NCI-H2171 treated with DMSO at 0.1 percent for 48 hours (cell line): Measurements from ENCODE around the gene GRID1.
"Not testable (repeated sequence)": the region's sequence is repeated elsewhere in the genome, so short reads cannot be mapped to it uniquely, and the experiment has no call there.

Experiments
- DNase-seq: peaks from one replicate; lab custom pipeline; 2025; lab: John Stamatoyannopoulos, UW

Gene GRID1

DNA sequence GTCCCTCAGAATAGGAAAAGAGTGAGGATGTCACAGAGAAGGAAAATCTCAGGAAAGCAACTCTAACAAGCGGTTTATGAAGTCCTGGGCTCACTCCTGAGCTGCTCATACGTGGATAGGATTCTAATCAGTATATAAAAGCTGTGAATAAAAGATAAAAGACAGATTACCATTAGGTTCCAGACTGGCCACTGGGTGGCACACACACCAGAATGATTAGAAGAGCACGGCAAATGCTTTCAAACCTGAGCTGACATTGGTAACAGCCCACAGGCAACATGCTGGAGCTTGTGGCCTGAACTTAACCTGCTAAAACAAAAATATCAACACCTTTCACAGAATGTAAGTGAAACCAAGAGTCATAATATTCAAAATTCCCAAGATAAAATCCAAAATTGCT, 370.8 kb downstream of the GRID1 start:
- peak; percentile 27 for DNase-seq

DNA sequence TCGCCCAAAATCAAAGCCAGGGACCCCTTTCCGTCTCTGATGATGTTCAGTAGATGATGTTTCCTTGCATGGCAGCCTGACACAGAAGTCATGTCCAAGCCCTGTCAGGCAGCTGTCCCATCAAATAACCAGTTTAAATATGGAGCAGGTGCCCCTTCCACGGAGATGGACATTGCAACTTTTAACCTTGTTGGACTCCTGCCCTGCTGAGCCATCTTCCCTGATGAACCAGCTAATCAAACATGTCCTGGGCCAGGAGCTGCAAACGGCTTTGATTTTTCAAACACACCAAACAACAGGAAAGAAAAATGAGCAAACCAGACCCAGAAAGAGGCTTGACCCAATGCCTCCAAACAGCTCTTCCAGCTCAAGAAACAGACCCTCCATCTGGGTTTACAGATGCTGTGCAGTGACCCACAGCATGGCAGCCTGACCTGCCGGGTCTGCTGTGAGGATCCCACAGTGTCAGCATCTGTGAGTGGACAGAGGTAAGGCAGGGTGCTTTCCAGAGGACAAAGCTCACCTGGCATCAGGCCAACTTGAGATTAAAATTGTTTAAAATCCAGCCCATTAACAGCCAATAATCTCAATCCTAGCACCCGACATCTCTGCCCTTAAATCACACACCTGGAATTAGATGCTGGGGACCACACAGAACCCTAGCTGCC, 372.6 kb downstream of the GRID1 start:
- DNase-seq, result no peak

DNA sequence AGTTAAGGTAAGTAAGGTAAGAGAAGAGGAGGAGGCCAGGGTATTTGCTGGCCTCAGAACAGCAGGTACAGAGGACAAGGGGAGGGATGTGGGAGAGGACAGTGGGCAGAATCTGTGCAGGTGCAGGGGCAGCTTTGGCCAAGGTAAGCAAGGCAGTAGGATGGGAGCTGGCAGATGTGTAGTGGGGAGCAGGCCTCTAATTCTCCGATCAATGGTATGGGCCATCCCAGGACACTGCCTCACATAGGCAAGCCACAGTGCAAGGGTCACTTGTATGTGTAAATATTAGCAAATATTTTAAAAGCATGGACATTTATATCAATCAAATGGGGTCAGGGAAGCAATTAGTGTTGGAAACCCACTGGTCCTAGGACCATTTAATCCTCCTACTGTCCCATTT, 373.5 kb downstream of the GRID1 start:
- DNase-seq, result no peak

DNA sequence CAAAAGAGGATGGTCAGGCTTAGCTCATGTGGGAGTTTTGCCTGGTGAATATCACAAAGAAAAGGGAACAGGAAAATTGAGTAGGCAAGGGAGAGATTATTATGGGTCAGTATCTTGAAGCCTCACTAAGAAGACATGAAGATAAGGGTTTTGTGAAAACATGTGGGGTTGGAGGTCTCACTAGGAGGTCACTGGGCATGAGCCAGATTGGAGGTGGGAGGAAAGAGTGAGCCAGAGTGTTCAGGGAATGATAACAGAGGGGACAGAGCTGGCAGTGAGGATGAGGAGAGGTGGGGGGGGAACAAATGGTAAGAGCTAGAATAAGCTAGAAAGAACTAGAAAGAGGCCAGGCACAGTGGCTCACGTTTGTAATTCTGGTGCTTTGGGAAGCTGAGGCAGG, 374.3 kb downstream of the GRID1 start:
- no peak for DNase-seq

DNA sequence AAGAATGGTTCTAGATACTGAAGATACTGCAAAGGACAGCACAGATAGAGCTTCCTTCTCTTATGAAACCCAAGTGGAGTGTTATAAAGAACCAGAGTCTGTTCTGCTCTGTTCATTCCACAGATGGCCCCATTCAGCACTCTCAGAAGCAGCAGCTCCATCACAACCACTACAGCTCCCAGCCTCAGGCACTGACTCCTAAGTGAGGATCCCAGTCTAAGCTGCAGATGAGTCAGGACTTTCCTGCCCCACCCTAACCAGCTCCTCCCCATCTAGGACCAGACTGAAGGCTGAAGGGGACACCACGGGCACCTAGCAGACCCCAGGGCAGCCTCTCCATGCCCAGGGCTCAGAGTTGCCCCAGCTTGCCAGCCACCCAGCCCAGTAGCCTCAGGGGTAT, 379.8 kb downstream of the GRID1 start:
- no peak for DNase-seq

DNA sequence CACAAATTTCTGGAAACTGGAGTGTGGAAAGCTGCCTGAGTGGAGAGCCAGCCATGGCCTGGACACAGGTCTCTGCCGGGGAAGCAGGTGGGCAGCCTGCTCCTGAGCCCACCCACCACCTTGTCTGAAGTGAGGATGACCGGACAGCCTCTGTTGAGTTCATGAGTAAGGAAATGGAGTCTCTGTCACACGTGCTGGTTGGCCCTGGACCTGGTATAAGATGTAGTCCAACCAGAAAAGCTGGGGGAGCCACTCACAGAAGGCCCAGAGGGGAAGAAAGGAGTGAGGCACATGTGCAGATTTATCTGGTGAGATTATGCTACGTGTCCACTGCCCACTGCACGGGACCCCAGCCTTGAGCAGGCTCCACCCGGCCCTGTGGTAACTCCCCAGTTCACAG, 383.5 kb downstream of the GRID1 start:
- no peak for DNase-seq

DNA sequence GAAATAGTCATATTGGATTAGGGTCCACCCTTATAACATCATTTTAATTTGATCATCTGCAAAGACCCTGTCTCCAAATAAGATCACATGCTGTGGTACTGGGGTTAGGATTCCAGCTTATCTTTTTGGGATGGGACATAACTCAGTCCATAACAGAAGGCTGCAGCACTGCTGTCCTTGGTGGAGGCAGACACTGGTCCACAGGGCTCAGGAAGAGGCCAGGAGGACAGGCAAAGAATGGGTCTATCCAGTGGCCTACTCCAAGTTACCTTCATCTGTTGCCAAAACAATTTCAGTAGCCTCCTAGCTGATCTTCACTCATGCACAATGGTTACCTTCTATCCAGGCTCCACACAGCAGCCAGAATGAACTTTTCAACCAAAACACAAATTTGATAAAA, 387.0 kb downstream of the GRID1 start:
- DNase-seq, result no peak

DNA sequence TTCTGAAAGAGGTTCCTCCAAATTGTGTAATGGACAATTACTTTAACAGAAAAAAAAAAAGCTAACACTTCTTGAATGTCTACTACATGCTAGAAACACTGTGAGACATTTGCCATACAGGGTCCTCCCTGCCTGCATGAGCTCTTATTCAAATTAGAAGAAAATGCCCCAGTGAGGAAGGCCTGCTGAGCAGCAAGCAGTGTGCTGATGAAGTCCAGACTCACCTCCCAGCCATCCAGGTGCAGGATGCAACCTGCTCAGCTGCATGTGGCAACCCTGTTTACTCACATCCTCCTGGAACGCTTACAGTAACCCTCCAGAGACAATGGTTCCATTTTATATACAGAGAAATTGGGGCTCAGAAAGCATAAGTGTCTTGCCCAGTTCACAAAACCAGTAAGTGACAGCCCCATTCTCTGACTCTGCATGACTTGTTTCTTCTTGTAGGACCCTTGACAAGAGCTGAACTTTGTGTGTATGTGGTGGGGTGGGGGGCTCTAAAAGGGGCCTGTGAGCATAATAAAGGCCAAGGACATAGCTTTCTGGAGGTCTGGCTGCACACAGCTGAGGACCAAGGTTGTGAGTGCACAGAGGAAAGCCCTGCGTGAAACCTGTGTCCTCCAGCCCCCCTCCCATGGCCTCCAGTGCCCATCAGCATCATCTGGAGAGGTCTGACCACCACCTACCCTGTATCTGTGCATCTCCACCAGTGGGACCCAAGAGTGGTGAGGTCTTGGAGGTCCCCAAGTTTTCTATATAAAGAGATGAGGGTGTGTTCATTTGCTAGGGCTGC, 387.8 kb downstream of the GRID1 start:
- no peak for DNase-seq

DNA sequence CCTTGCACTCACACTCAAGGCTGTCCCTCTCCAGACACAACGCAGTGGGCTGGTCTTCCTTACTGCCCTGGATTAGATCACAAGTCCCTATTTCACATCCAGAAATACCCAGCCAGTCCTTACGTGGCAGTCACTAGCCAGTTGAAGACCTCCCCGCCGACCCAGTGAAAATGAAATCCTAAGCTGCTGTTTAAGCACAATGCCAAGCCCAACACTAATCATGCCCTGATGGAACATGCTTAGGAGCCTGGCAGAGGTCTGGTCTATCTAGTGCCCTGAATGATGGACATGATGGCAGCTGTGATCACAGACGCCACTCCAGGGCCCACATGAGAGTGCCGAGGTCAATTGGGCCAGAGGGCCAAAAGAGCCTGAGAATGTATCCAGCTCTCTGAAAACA, 389.0 kb downstream of the GRID1 start:
- no peak for DNase-seq

DNA sequence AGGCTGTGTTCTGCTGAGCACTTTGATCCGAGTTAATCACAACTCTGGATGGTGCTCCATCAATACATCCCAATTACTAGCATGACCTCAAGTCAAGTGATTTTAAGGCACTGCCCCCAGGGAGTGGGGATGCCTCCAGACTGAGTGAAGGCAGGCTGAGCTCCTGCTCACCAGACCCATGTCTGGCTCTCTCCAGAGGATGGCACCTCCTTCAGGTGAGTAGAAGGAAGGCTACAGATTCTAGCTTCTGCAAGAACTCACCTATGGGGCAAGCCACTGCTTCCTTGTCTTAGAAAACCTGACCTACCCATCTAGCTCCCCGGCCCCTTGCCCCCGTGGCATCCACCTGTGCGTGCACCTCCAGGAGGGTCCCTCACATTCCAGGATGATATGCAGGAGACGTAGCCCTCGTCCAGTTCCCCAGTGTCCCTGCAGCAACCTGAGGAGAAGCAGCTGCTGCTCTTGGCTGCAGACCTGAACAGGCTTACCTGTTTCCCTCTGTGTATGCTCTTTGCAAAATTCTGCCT, 390.3 kb downstream of the GRID1 start:
- DNase-seq, result no peak

DNA sequence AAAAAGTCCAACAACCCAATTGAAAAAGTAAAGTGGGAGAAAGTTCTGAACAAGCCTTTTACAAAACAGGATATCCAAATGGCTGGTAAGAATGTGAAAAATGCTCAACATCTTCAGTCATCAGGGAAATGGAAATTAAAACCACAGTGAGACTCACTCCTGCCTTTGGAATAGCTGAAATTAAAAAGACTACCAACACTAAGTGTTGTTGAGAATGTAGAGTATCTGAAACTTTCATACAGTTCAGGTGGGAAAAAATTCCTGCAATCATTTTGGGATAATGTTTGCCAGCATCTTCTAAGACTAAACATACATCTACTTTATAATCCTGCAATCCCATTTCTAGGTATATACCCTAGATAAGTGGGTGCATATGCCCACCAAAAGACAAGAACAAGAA, 395.1 kb downstream of the GRID1 start:
- no peak for DNase-seq

DNA sequence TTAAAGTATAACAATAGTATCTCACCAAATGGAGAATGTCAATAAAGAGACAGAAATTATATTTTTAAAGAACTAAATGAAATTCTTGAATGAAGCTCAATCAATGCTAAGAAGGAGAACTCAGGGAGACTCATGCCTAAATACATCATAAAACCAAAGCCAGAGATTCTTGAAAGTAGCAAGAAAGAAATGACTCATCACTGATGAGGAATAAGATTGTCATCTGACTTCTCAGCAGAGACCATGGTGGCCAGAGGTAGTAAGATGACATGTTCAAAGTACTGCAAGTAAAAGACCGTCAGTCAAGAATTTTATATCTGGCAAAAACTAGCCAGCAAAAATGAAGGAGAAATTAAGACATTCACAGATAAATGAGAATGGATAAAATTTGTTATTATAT, 399.0 kb downstream of the GRID1 start:
- DNase-seq, result no peak

DNA sequence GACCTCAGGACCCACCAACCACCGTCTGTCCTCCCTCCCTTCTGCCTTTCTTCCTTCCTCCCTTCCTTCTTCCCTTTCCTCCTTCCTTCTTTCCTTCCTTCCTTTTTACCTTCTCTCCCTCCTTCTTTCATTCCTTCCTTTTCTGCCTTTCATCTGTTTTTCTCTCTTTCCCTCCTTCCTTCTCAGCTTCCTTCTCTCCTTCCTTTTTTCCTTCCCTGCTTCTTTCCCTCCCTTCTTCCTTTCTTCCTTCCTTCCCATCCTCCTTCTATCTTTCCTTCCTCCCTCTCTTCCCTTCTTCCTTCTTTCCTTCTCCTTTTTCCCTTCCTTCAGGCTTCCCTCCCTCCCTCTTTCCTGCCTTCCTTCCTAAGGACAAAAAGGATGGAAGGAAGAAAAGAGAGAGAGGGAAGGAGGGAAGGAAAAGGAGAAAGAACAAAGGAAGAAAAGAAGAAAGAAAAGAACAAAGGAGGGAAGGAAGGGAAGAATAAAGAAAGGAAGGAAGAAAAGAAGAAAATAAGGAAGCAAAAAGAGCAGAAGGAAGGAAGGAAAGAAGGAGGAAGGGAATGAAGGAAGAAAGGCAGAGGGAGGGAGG, 405.0 kb downstream of the GRID1 start:
- no peak for DNase-seq

DNA sequence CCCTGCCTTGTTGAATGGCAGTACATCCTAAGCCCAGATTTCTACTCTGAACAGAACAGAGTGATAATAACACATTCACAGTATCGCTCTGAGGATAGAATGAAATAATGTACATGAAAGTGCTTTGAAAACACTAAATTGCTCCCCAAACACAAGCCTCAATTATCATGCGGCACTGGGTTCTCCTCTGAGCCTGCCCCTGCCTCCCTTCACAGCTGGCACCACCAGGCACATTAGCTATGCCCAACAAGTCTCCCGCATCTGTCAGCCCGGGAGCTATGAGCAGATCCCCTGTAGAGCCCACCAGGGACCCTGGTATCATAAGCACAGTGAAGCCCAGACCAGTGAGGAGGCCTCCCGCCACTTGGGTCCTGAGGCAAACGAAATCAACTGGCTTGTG, 405.5 kb downstream of the GRID1 start:
- DNase-seq, result no peak

DNA sequence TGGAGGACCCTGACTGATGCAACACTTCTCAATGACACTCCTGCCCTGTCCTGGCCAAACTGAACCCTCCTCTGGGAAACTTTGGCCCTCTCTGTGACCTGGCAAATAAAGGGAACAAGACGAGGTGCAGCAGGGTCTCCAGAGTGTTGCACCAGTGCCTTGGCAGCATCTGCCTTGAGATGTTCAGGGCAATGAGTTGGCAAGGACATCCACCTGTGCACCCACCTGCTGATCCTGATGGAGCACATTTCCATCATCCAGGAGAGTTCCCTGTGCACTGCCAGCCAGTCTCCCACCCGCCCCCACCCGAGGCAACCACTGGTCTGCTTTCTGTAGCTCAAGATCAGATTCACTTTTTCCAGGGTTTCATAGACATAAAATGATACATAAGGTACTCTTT, 407.4 kb downstream of the GRID1 start:
- no peak for DNase-seq

DNA sequence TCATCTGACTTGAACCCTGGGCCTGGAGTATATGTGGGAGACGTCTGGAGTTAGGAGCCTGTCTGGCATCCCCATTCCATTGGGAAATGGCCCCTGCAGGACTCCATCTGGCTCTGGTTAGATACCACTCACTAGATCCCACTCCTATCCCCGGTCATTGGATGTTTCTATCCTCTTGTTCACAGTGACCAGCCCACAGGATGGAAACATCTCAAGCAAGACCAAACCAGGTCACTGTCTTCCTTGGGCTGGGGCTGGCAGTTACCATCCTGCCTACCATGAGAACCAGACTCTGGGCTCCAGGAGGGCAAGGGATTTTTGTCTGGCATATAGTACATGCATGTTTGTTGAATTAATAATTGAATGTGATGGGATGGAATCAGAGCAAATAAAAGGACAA, 415.7 kb downstream of the GRID1 start:
- DNase-seq, result no peak

DNA sequence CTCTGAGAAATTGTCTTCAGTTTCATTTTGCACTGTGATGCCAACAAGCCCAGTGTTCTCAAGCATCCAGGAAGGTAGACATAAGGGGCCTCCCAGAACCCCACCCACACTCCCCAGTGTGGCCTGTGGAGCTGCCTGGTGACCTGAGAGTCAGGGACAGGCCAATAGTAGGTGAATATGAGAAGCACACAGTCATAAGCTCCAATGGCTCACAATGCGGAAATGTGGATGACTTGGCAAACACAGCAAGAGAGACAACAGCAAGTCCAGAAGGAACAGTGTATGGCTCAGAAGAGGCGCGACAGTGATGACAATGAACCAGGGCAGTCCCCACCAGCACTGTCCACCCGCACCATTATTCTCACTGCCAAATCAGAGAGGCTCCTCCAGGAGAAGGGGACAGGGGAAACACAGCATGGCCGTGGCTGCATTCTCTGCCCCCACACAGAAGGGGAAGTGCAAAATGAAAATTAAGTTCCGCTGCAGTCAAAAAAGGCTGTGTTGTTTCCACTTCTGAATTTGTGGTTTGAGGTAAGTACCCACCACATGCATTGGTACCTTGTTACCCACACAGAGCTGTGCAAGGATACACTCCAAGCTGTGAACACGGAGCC, 419.8 kb downstream of the GRID1 start:
- DNase-seq, result no peak

DNA sequence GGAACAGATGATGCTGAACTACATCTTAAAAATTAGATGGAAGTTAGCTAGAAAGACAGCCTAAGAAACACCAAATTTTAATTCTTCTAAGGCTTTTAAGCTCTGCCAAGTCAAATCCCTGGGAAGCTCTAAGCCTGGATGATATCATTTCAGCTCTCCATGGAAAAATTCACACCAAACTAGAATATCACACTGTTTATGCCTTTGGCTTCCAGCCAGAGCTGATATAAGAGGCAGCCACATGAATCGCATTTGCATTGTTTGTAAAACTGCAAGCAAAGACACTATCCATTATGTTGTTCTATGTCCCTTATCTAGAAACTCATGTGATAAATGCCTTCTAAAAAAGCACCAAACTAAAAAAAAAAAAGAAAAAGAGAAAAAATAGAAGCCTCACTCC, 430.4 kb downstream of the GRID1 start:
- DNase-seq, result no peak

DNA sequence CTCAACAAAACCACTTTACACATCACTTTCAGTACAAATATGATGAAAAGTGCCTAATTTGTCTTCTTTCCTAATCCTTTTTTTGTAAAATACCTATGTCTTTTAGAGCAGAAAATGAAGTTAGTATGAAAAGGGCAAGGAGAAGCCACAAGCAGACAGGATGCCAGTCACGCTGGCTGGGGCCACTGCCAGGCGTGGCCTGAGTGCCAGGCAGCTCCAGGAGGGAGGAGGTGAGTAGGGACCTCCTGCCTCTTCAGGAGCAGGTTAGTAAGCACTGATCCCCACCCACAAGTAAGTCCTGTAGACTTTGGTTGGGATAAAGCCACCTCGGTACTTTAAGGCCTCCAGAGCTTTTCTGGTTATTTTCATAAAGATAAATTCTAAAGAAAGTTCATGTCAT, 432.0 kb downstream of the GRID1 start:
- no peak for DNase-seq

DNA sequence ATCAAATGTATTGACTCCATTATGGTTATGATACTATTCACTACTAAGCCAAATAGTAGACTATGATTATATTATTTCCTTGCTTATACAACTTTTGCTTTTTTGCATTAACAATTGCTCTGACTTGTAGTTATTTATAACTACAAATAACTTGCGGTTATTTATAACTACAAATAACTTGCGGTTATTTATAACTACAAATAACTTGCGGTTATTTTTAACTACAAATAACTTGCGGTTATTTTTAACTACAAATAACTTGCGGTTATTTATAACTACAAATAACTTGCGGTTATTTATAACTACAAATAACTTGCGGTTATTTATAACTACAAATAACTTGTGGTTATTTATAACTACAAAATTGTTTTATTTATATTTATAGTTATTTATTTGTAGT, 436.6 kb downstream of the GRID1 start:
- DNase-seq, result not testable (repeated sequence)

DNA sequence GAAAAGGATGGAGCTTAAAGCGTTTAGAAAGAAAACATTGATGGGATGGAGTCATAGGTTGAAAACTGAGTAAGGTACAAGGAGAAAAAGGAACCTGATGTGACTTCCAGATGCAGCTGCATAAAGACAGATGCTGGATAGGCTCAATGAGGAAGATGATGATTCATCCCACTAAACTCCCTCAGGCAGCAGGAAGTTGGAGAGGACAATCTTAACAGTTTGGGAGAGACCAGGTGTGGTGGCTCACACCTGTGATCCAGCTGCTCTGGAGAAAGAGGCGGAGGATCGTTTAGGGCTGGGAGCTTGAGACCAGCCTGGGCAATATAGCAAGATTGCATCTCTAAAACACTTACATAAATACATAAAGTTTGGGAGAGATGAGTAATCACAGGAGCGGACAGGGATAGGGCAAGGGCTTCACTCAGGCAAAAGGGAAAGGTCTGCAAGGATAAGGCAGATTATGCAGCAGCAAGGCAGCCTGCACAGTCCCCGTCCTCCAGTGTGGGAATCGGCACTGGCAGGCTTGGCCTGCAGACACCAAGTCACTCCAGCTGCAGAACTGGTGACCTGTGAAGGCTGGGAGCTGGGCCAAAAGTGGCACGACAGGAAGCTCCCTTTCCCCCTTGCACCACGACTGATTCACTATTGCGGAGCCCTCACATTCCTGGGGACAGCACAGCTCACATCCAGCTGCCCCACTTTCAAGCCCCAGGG, 438.5 kb downstream of the GRID1 start:
- no peak for DNase-seq

DNA sequence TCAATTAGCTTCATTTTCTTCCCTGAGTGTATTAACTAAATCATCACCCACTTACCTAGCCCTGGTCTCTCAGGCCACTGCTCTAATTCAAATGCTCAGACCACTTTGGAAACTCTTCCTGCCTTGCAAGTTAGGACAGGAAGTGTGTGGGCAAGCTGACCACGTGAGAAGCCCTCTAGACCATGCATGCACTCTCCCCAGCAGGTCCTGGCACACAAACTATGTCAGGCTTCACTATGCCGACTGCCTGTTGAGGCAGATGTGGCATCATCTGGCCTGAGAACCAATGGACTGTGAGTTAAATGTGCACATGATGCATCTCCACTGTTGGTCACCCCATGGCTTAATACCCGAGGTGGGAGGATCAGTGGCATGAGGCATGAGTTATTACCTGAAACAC, 439.6 kb downstream of the GRID1 start:
- DNase-seq, result no peak
